IMR-90 (cell line): ENCODE measurements around the gene NHLRC2. TPM values are rescaled to one million over a fixed set of nuclear protein-coding genes. Genes with fewer than 3 reads are reported as not detected.

Experiments
- ATAC-seq: fragments of 200-7000 bp; cut with Tn5 transposase; 2 replicates; pipeline ENCODE4 v1.9.1; 2020; ENCODE audit warnings: low read depth, mild to moderate bottlenecking, moderate library complexity
- BruUV-seq: library from RNA; stranded (reverse); fragments of 400-500 nt; replicated peaks from 2 replicates; lab custom pipeline; 2021; lab: Mats Ljungman, UMichigan
- CTCF ChIA-PET: fragments of 300-600 bp; formaldehyde crosslinking; extraction: SDS; loops from one replicate; lab custom pipeline; 2021; ENCODE audit warnings: antibody characterized with exemption; lab: Yijun Ruan, JAX
- POLR2A ChIA-PET: fragments of 300-600 bp; sonication (Branson Sonifier 250); formaldehyde crosslinking; loops from one replicate; lab custom pipeline; 2022; ENCODE audit warnings: antibody characterized with exemption; ENCODE audit not compliant: unreplicated experiment; lab: Charles Lee
- DNase-seq: peaks from one replicate; pipeline ENCODE4 v3.0.0; 2013
- H2AFZ ChIP-seq: replicated peaks from 2 replicates; pipeline ENCODE3; 2013; ENCODE audit warnings: low read length, mild to moderate bottlenecking; ENCODE audit not compliant: poor library complexity
- H2AK5ac ChIP-seq: 2 replicates; pipeline ENCODE4 v1.6.1; 2013; ENCODE audit warnings: low read depth, low read length, inconsistent platforms
- H2AK9ac ChIP-seq: replicated peaks from 2 replicates; pipeline ENCODE3; 2013; ENCODE audit warnings: mild to moderate bottlenecking, low read depth, low read length, moderate library complexity; ENCODE audit not compliant: poor library complexity
- H2BK120ac ChIP-seq: 2 replicates; pipeline ENCODE4 v1.6.1; 2013; ENCODE audit warnings: low read depth, low read length, inconsistent platforms
- H2BK15ac ChIP-seq: 3 replicates; pipeline ENCODE4 v1.6.1; 2013; ENCODE audit warnings: low read depth, low read length, inconsistent platforms
- H2BK20ac ChIP-seq: 2 replicates; pipeline ENCODE4 v1.6.1; 2013; ENCODE audit warnings: low read depth, mild to moderate bottlenecking, inconsistent platforms, low read length, moderate library complexity
- H2BK5ac ChIP-seq: 2 replicates; pipeline ENCODE4 v1.6.1; 2013; ENCODE audit warnings: mild to moderate bottlenecking, low read depth, low read length, inconsistent platforms; ENCODE audit not compliant: poor library complexity, severe bottlenecking
- H3K14ac ChIP-seq: replicated peaks from 2 replicates; pipeline ENCODE4 v1.6.1; 2013; ENCODE audit warnings: low read depth, low read length, inconsistent platforms
- H3K18ac ChIP-seq: 2 replicates; pipeline ENCODE4 v1.6.1; 2013; ENCODE audit warnings: low read depth, low read length, control low read depth
- H3K23ac ChIP-seq: 2 replicates; pipeline ENCODE4 v1.6.1; 2013; ENCODE audit warnings: low read depth, low read length, inconsistent platforms
- H3K27ac ChIP-seq: 2 replicates; pipeline ENCODE4 v1.5.1; 2013; ENCODE audit warnings: mild to moderate bottlenecking, control low read depth, low read length; ENCODE audit not compliant: insufficient read depth
- H3K27me3 ChIP-seq: 2 replicates; pipeline ENCODE4 v1.6.1; 2013; ENCODE audit warnings: low read length; ENCODE audit not compliant: control insufficient read depth, insufficient read depth
- H3K36me3 ChIP-seq: 2 replicates; pipeline ENCODE4 v1.6.1; 2013; ENCODE audit warnings: low read length, mixed read lengths; ENCODE audit not compliant: control insufficient read depth, insufficient read depth
- H3K4ac ChIP-seq: 2 replicates; pipeline ENCODE4 v1.6.1; 2013; ENCODE audit warnings: low read depth, low read length, inconsistent platforms
- H3K4me1 ChIP-seq: 2 replicates; pipeline ENCODE4 v1.6.1; 2013; ENCODE audit warnings: low read length, mixed read lengths; ENCODE audit not compliant: control insufficient read depth, insufficient read depth
- H3K4me2 ChIP-seq: 2 replicates; pipeline ENCODE4 v1.6.1; 2013; ENCODE audit warnings: low read depth, mild to moderate bottlenecking, control low read depth, low read length, moderate library complexity
- H3K4me3 ChIP-seq: 2 replicates; pipeline ENCODE4 v1.5.1; 2013; ENCODE audit warnings: low read depth, mild to moderate bottlenecking, control low read depth, low read length, moderate library complexity; ENCODE audit not compliant: insufficient read depth
- H3K56ac ChIP-seq: 2 replicates; pipeline ENCODE4 v1.6.1; 2013; ENCODE audit warnings: low read length, inconsistent platforms; ENCODE audit not compliant: insufficient read depth; ENCODE audit errors: extremely low read depth
- H3K79me1 ChIP-seq, 2 experiments: 2 replicates each; pipeline ENCODE4 v1.6.1; 2013; ENCODE audit warnings: low read length in 2 of 2, inconsistent platforms in 1 of 2, low read depth in 1 of 2
- H3K9ac ChIP-seq: 2 replicates; pipeline ENCODE4 v1.6.1; 2013; ENCODE audit warnings: low read depth, low read length, control low read depth
- H3K9me1 ChIP-seq: 2 replicates; pipeline ENCODE4 v1.6.1; 2013; ENCODE audit warnings: low read length, inconsistent platforms; ENCODE audit not compliant: insufficient read depth
- H3K9me3 ChIP-seq: 2 replicates; pipeline ENCODE4 v1.6.1; 2013; ENCODE audit warnings: low read length; ENCODE audit not compliant: control insufficient read depth, insufficient read depth
- H4K20me1 ChIP-seq: 2 replicates; pipeline ENCODE4 v1.6.1; 2013; ENCODE audit warnings: low read length, inconsistent platforms; ENCODE audit not compliant: insufficient read depth
- H4K5ac ChIP-seq: 2 replicates; pipeline ENCODE4 v1.6.1; 2013; ENCODE audit warnings: mild to moderate bottlenecking, low read depth, low read length, control low read depth
- H4K8ac ChIP-seq, 2 experiments: 2 replicates each; pipeline ENCODE4 v1.6.1; 2013; ENCODE audit warnings: low read depth in 2 of 2, low read length in 2 of 2, control low read depth in 1 of 2, inconsistent platforms in 1 of 2
- H4K91ac ChIP-seq: 2 replicates; pipeline ENCODE4 v1.6.1; 2013; ENCODE audit warnings: low read depth, low read length, inconsistent platforms; ENCODE audit not compliant: insufficient read depth
- BHLHE40 ChIP-seq: fragments of 150-350 bp; IDR thresholded peaks from 2 replicates; pipeline ENCODE4 v1.6.1; 2016; ENCODE audit warnings: mild to moderate bottlenecking, low read depth, low read length
- CEBPB ChIP-seq: IDR thresholded peaks from 2 replicates; pipeline ENCODE4 v1.6.1; 2012; ENCODE audit warnings: low read depth, low read length, improper control_type of control experiment
- CHD1 ChIP-seq: IDR thresholded peaks from 2 replicates; pipeline ENCODE4 v1.6.1; 2012; ENCODE audit warnings: low read depth, low read length, improper control_type of control experiment
- FOS ChIP-seq: fragments of 150-350 bp; IDR thresholded peaks from 2 replicates; pipeline ENCODE4 v1.6.1; 2016; ENCODE audit warnings: low read depth, low read length
- MAFK ChIP-seq: IDR thresholded peaks from 2 replicates; pipeline ENCODE4 v1.6.1; 2012; ENCODE audit warnings: low read depth, low read length, improper control_type of control experiment
- MAZ ChIP-seq: IDR thresholded peaks from 2 replicates; pipeline ENCODE4 v1.6.1; 2012; ENCODE audit warnings: low read depth, mild to moderate bottlenecking, low read length, improper control_type of control experiment, moderate library complexity, borderline replicate concordance
- MXI1 ChIP-seq: IDR thresholded peaks from 2 replicates; pipeline ENCODE4 v1.6.1; 2012; ENCODE audit warnings: low read depth, mild to moderate bottlenecking, low read length, moderate library complexity, borderline replicate concordance
- NFE2L2 ChIP-seq: fragments of 150-350 bp; IDR thresholded peaks from 2 replicates; pipeline ENCODE4 v1.6.1; 2016; ENCODE audit warnings: low read depth, mild to moderate bottlenecking, low read length
- POLR2A ChIP-seq: IDR thresholded peaks from 2 replicates; pipeline ENCODE4 v1.6.1; 2012; ENCODE audit warnings: mild to moderate bottlenecking, low read depth, low read length
- RAD21 ChIP-seq: IDR thresholded peaks from 2 replicates; pipeline ENCODE4 v1.6.1; 2012; ENCODE audit warnings: low read length, improper control_type of control experiment
- RCOR1 ChIP-seq: IDR thresholded peaks from 2 replicates; pipeline ENCODE4 v1.6.1; 2012; ENCODE audit warnings: mild to moderate bottlenecking, low read length, improper control_type of control experiment; ENCODE audit not compliant: insufficient replicate concordance
- RFX5 ChIP-seq: IDR thresholded peaks from 2 replicates; pipeline ENCODE4 v1.8.0; 2012; ENCODE audit warnings: low read depth, mild to moderate bottlenecking, low read length, moderate library complexity
- SMC3 ChIP-seq: fragments of 150-350 bp; IDR thresholded peaks from 2 replicates; pipeline ENCODE4 v1.6.1; 2016; ENCODE audit warnings: low read depth, mild to moderate bottlenecking, antibody characterized with exemption, low read length, moderate library complexity
- WGBS, 2 experiments: methylation state at CpG; one replicate each; pipeline versions ENCODE4 v1.1.5 to v1.1.7; 2013; ENCODE audit warnings: missing lambda C conversion rate in 2 of 2; ENCODE audit not compliant: insufficient read length in 1 of 2; ENCODE audit errors: extremely low coverage in 2 of 2; 5-methylcytosine and 5-hydroxymethylcytosine counted together
- dilution Hi-C: fragments of 300-500 bp; cut with HindIII; formaldehyde crosslinking; loops from one replicate; pipeline ENCODE4 v1.14.3; 2018; ENCODE audit warnings: low sequenced_read_pairs; ENCODE audit not compliant: unreplicated experiment
- in situ Hi-C: fragments of 300-500 bp; cut with MboI; formaldehyde crosslinking; loops from 3 replicates; pipeline ENCODE4 v1.14.3; 2019; ENCODE audit warnings: low sequenced_read_pairs, inconsistent platforms, mixed read lengths
- intact Hi-C: fragments of 100-400 bp; cut with micrococcal nuclease; formaldehyde crosslinking; loops from 2 replicates; pipeline ENCODE4 v1.10.0; 2022
- polyA plus RNA-seq, 3 experiments: library from polyadenylated mRNA; depleted of rRNA; stranded (reverse); fragments of >200 nt; gene quantifications; 2 replicates each; pipeline ENCODE4 v1.2.3, GENCODE V29; 2012; ENCODE audit warnings: low replicate concordance in 1 of 3
- total RNA-seq: library from RNA; depleted of rRNA; stranded (reverse); fragments of >200 nt; gene quantifications from 2 replicates; pipeline ENCODE4 v1.2.3, GENCODE V29; 2012
- TF ChIP-seq, protein P1 (sequence below): conservative IDR thresholded peaks from 2 replicates; pipeline ENCODE4 v1.5.1; 2012; ENCODE audit warnings: mild to moderate bottlenecking, low read depth, low read length, improper control_type of control experiment
- TF ChIP-seq, protein P2 (sequence below): fragments of 150-350 bp; IDR thresholded peaks from 2 replicates; pipeline ENCODE4 v1.6.1; 2017; ENCODE audit warnings: mild to moderate bottlenecking, antibody characterized with exemption, low read length, low read depth
- TF ChIP-seq, protein P3 (sequence below): fragments of 150-350 bp; IDR thresholded peaks from 2 replicates; pipeline ENCODE4 v1.6.1; 2016; ENCODE audit warnings: low read depth, mild to moderate bottlenecking, low read length, moderate library complexity, borderline replicate concordance

NHLRC2 gene
- total and polyA plus RNA-seq, 2 of the 4 experiments (the other 2 are of a cell fraction), result 3.0 to 11.8 TPM

DNA sequence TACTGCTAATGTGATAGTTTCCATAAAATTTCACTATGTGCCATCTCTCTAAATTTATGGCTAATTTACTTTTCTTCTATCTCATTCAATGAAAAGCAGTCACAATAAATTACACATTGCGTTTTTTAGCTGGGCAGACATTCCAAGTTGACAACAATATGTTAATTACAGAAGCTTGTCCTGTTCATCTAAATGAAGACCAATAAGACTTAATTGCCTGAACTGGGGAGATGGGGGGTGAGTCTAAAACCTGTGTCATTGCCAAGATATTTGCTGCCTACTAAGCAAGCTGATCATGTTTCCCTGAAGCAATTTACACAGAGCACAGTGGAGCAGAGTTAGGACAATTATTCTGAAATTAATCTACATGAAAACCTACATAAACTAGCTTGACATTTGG is 99.9 kb downstream of the NHLRC2 start:
- dilution Hi-C loops, result no loop called here
- H3K9ac ChIP-seq, result no peak overlapping the region
- H4K5ac ChIP-seq, result no peak overlapping the region
- H4K20me1 ChIP-seq, result no peaks in the 10 kb centered on the region
- ATAC-seq (no peak), DNase-seq (no peak)
- H3K27me3 ChIP-seq, result no peaks in the 10 kb centered on the region
- no peaks in the 10 kb centered on the region for H3K79me1 ChIP-seq
- H3K27ac ChIP-seq, result no peak overlapping the region
- no peak overlapping the region for H2BK15ac ChIP-seq
- peaks cover 14% of the 10 kb centered on the region for H3K4me1 ChIP-seq
- no peak overlapping the region for H2BK120ac ChIP-seq
- H2AK9ac ChIP-seq, result no peak overlapping the region
- peaks cover 10% of the 10 kb centered on the region; the same call in 1 of the 2 replicates for H3K9me1 ChIP-seq
- no CpG with 5 or more reads among the region's 1 CpG for WGBS, 2 experiments
- ChIA-PET CTCF (interaction anchor here (1.1 kb wide), 1 partner anchor 23 kb away, joined by 3 read pairs; no protein-coding TSS in a partner anchor), POLR2A (no interaction called here)
- H3K23ac ChIP-seq, result no peak overlapping the region
- H4K8ac ChIP-seq, result no peak overlapping the region
- no peak overlapping the region for H3K14ac ChIP-seq
- no peak overlapping the region for H4K91ac ChIP-seq
- in situ Hi-C loops, result no loop called here
- no peak overlapping the region for H3K4me2 ChIP-seq
- H3K56ac ChIP-seq, result no peak overlapping the region
- no TSS peak for BruUV-seq
- no peak overlapping the region for H3K4ac ChIP-seq
- no peak overlapping the region for H2AFZ ChIP-seq
- no peak overlapping the region for H2BK20ac ChIP-seq
- H3K4me3 ChIP-seq, result no peak overlapping the region
- H2AK5ac ChIP-seq, result no peak overlapping the region
- H3K9me3 ChIP-seq, result no peaks in the 10 kb centered on the region
- TF ChIP-seq NFE2L2 (no peak), MAFK (no peak), RAD21 (no peak), CEBPB (no peak), RFX5 (no peak), MXI1 (no peak), RCOR1 (no peak), POLR2A (no peak), MAZ (no peak), BHLHE40 (no peak), SMC3 (no peak), FOS (no peak), CHD1 (no peak)
- TF ChIP-seq, protein P1, sequence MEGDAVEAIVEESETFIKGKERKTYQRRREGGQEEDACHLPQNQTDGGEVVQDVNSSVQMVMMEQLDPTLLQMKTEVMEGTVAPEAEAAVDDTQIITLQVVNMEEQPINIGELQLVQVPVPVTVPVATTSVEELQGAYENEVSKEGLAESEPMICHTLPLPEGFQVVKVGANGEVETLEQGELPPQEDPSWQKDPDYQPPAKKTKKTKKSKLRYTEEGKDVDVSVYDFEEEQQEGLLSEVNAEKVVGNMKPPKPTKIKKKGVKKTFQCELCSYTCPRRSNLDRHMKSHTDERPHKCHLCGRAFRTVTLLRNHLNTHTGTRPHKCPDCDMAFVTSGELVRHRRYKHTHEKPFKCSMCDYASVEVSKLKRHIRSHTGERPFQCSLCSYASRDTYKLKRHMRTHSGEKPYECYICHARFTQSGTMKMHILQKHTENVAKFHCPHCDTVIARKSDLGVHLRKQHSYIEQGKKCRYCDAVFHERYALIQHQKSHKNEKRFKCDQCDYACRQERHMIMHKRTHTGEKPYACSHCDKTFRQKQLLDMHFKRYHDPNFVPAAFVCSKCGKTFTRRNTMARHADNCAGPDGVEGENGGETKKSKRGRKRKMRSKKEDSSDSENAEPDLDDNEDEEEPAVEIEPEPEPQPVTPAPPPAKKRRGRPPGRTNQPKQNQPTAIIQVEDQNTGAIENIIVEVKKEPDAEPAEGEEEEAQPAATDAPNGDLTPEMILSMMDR, result no peak
- TF ChIP-seq, protein P2, sequence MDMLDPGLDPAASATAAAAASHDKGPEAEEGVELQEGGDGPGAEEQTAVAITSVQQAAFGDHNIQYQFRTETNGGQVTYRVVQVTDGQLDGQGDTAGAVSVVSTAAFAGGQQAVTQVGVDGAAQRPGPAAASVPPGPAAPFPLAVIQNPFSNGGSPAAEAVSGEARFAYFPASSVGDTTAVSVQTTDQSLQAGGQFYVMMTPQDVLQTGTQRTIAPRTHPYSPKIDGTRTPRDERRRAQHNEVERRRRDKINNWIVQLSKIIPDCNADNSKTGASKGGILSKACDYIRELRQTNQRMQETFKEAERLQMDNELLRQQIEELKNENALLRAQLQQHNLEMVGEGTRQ, result no peak
- TF ChIP-seq, protein P3, sequence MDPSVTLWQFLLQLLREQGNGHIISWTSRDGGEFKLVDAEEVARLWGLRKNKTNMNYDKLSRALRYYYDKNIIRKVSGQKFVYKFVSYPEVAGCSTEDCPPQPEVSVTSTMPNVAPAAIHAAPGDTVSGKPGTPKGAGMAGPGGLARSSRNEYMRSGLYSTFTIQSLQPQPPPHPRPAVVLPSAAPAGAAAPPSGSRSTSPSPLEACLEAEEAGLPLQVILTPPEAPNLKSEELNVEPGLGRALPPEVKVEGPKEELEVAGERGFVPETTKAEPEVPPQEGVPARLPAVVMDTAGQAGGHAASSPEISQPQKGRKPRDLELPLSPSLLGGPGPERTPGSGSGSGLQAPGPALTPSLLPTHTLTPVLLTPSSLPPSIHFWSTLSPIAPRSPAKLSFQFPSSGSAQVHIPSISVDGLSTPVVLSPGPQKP, result no peak
- intact Hi-C loops, result loop anchor here (10.0 kb wide), 1 partner anchor 250 kb away; no protein-coding TSS in a partner anchor
- no peak overlapping the region for H3K18ac ChIP-seq
- H2BK5ac ChIP-seq, result no peak overlapping the region
- no peaks in the 10 kb centered on the region for H3K36me3 ChIP-seq
